Spleen (tissue), 11 donors: Measurements from ENCODE around the gene NUDT9. TPM values are rescaled to one million over a fixed set of nuclear protein-coding genes. Genes with fewer than 3 reads are reported as not detected.
"Not testable (repeated sequence)": the region's sequence is repeated elsewhere in the genome, so short reads cannot be mapped to it uniquely, and the experiment has no call there.

Experiments
- DNase-seq: peaks from one replicate; pipeline ENCODE4 v3.0.0-alpha.2; 2020
- H3K27ac ChIP-seq, 8 donors: fragments of 200-600 bp; sonication (generic) in 7 of 8; 1 replicate in 4 of 8; 2 replicates in 4 of 8; pipeline versions ENCODE4 v1.5.0 to v1.8.0; 2016 to 2021; ENCODE audit warnings: inconsistent platforms in 4 of 8, mild to moderate bottlenecking in 4 of 8, moderate library complexity in 1 of 8
- H3K27me3 ChIP-seq, 7 donors: fragments of 200-600 bp; sonication (generic) in 6 of 7; replicated peaks in 1 of 7; 1 replicate in 4 of 7; 2 replicates in 3 of 7; pipeline versions ENCODE4 v1.5.0 to v1.8.0; 2016 to 2021; ENCODE audit warnings: inconsistent platforms in 3 of 7, mild to moderate bottlenecking in 1 of 7
- H3K36me3 ChIP-seq, 6 donors: fragments of 200-600 bp; sonication (generic) in 5 of 6; 1 replicate in 4 of 6; 2 replicates in 2 of 6; pipeline versions ENCODE4 v1.5.0 to v1.8.0; 2016 to 2021; ENCODE audit warnings: inconsistent platforms in 2 of 6
- H3K4me1 ChIP-seq, 6 donors: fragments of 200-600 bp; sonication (generic) in 5 of 6; 1 replicate in 3 of 6; 2 replicates in 3 of 6; pipeline versions ENCODE4 v1.5.0 to v1.8.0; 2016 to 2021; ENCODE audit warnings: inconsistent platforms in 3 of 6
- H3K4me3 ChIP-seq, 8 donors: fragments of 200-600 bp; sonication (generic) in 7 of 8; 1 replicate in 4 of 8; 2 replicates in 4 of 8; pipeline versions ENCODE4 v1.5.0 to v1.8.0; 2016 to 2021; ENCODE audit warnings: inconsistent platforms in 4 of 8, mild to moderate bottlenecking in 4 of 8, moderate library complexity in 2 of 8
- H3K9me3 ChIP-seq, 8 donors: fragments of 200-600 bp; sonication (generic) in 7 of 8; 1 replicate in 4 of 8; 2 replicates in 4 of 8; pipeline versions ENCODE4 v1.5.0 to v1.8.0; 2016 to 2021; ENCODE audit warnings: inconsistent platforms in 4 of 8
- POLR2A ChIP-seq, 3 donors: fragments of 450-650 bp; IDR thresholded peaks; one replicate each; pipeline ENCODE4 v1.5.1; 2017; ENCODE audit warnings: antibody characterized with exemption in 3 of 3, mild to moderate bottlenecking in 1 of 3
- POLR2AphosphoS5 ChIP-seq, 3 donors: sonication (generic); formaldehyde crosslinking; IDR thresholded peaks; one replicate each; pipeline ENCODE4 v1.5.1; 2017; ENCODE audit warnings: antibody characterized with exemption in 3 of 3
- WGBS, 5 donors: extraction: QIAGEN DNeasy Blood & Tissue Kit in 3 of 5; methylation state at CpG; one replicate each; pipeline versions ENCODE4 v1.1.5 to v1.1.7; 2013 to 2018; 5-methylcytosine and 5-hydroxymethylcytosine counted together
- intact Hi-C: fragments of 100-400 bp; cut with DNase I; formaldehyde crosslinking; loops from one replicate; pipeline ENCODE4 v1.15.0; 2023; ENCODE audit warnings: low total_unique reads
- polyA plus RNA-seq, 3 donors: library from polyadenylated mRNA; stranded (reverse); fragments of 200-250 nt; gene quantifications; one replicate each; pipeline ENCODE4 v1.2.1, GENCODE V29; 2013
- total RNA-seq, 7 donors: library from RNA; depleted of rRNA in 3 of 7; stranded (reverse); fragments of >200 nt in 3 of 7; fragmentation: NEBNext Ultra II Directional in 4 of 7; extraction: Animal tissue kit (Norgen Biotek cat#: 25700) in 4 of 7; gene quantifications; one replicate each; pipeline versions ENCODE4 v1.1.0 to v1.2.1, GENCODE V29; 2016 to 2021
- TF ChIP-seq, protein P1 (sequence below), 11 experiments: fragments of 200-600 bp in 7 of 11; fragments of 450-650 bp in 4 of 11; sonication (generic) in 4 of 11; IDR thresholded peaks in 8 of 11; conservative IDR thresholded peaks in 3 of 11; 1 replicate in 7 of 11; 2 replicates in 4 of 11; pipeline versions ENCODE4 v1.4.0 to v1.8.0; 2016 to 2021; ENCODE audit warnings: antibody characterized with exemption in 11 of 11, inconsistent platforms in 4 of 11, mild to moderate bottlenecking in 1 of 11
- donor health status: healthy with polysubstance abuse.
- donor health status: DM: no; HTN: no; CAD: no; lungs with moderate emphysema.
- donor health status: DM: no; HTN: no; CAD: no.
- donor health status: Bipolar disorder and iron deficiency.
- donor health status: healthy.
- donor health status: DM: no; HTN: no; CAD: no.
- donor health status: DM: yes; HTN: yes; CAD: no.

The NUDT9 gene
- total and polyA plus RNA-seq, 10 donors: 14.9 to 23.7 (median 20.5) TPM

GRCh38 chr4:87442889-87443288, 20.5 kb downstream of the NUDT9 start:
- Histone ChIP-seq H3K4me1 (no peaks in the 10 kb centered on the region), H3K27me3 (no peaks in the 10 kb centered on the region), H3K4me3 (no peak overlapping the region), H3K36me3 (peaks cover 3 to 96% (median 38%) of the 10 kb centered on the region in 6 donors), H3K9me3 (no peaks in the 10 kb centered on the region), H3K27ac (no peak overlapping the region)
- intact Hi-C loops: no loop called here
- WGBS, 5 donors: 90 to 95% (median 93%) methylated on average over 3 of the region's 3 CpGs
- DNase-seq: no peak
- no peak for TF ChIP-seq POLR2AphosphoS5 (IDR thresholded peaks at IDR 0.05)
- no peak for TF ChIP-seq POLR2A (IDR thresholded peaks at IDR 0.05)
- TF ChIP-seq, protein P1, sequence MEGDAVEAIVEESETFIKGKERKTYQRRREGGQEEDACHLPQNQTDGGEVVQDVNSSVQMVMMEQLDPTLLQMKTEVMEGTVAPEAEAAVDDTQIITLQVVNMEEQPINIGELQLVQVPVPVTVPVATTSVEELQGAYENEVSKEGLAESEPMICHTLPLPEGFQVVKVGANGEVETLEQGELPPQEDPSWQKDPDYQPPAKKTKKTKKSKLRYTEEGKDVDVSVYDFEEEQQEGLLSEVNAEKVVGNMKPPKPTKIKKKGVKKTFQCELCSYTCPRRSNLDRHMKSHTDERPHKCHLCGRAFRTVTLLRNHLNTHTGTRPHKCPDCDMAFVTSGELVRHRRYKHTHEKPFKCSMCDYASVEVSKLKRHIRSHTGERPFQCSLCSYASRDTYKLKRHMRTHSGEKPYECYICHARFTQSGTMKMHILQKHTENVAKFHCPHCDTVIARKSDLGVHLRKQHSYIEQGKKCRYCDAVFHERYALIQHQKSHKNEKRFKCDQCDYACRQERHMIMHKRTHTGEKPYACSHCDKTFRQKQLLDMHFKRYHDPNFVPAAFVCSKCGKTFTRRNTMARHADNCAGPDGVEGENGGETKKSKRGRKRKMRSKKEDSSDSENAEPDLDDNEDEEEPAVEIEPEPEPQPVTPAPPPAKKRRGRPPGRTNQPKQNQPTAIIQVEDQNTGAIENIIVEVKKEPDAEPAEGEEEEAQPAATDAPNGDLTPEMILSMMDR (IDR thresholded peaks at IDR 0.05 in 8 of 11, conservative IDR thresholded peaks at IDR 0.05 in 3 of 11): no peak

- Histone ChIP-seq H3K36me3 (peaks cover 3 to 94% (median 31%) of the 10 kb centered on the region in 6 donors), H3K4me1 (no peaks in the 10 kb centered on the region), H3K27me3 (no peaks in the 10 kb centered on the region), H3K27ac (no peak overlapping the region), H3K4me3 (no peak overlapping the region), H3K9me3 (no peaks in the 10 kb centered on the region)
- no peak for DNase-seq
- intact Hi-C loops: no loop called here
- 82 to 100% (median 93%) methylated on average over 1 of the region's 1 CpG for WGBS, 5 donors
- no peak for TF ChIP-seq POLR2A (IDR thresholded peaks at IDR 0.05)
- TF ChIP-seq, protein P1 (IDR thresholded peaks at IDR 0.05 in 8 of 11, conservative IDR thresholded peaks at IDR 0.05 in 3 of 11): no peak
- no peak for TF ChIP-seq POLR2AphosphoS5 (IDR thresholded peaks at IDR 0.05)
These were observed 22.4 kb downstream of the NUDT9 start for GRCh38 chr4:87444741-87445140.

GRCh38 chr4:87445964-87446363, 23.6 kb downstream of the NUDT9 start:
- no peaks in the 10 kb centered on the region for H3K4me1 ChIP-seq
- no peak overlapping the region for H3K4me3 ChIP-seq
- no peak for DNase-seq
- intact Hi-C loops: no loop called here
- no peak for TF ChIP-seq POLR2A (IDR thresholded peaks at IDR 0.05)
- no peak for TF ChIP-seq POLR2AphosphoS5 (IDR thresholded peaks at IDR 0.05)
- TF ChIP-seq, protein P1 (IDR thresholded peaks at IDR 0.05 in 8 of 11, conservative IDR thresholded peaks at IDR 0.05 in 3 of 11): no peak
- 61 to 97% (median 81%) methylated on average over 3 of the region's 3 CpGs for WGBS, 5 donors
- no peaks in the 10 kb centered on the region for H3K27me3 ChIP-seq
- H3K9me3 ChIP-seq: no peaks in the 10 kb centered on the region
- no peak overlapping the region for H3K27ac ChIP-seq
- H3K36me3 ChIP-seq: peaks cover 0 to 94% (median 36%) of the 10 kb centered on the region in 6 donors

DNA sequence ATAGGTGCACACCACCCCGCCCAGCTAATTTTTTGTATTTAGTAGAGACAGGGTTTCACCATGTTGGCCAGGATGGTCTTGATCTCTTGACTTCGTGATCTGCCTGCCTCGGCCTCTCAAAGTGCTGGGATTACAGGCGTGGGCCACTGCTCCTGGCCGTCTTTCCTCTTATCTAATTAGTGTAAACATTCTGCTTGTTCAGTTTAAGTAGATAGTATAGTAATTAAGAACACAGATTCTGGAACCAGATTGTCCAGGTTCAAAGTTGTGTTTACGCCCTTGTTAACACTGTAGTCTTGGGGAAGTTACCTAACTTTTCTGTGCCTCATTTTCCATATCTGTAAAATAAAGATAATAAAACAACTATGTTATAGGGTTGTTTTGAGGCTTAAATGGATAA, 24.0 kb downstream of the NUDT9 start:
- WGBS, 5 donors: 86 to 97% (median 96%) methylated on average over 6 of the region's 6 CpGs
- H3K4me1 ChIP-seq, H3K27me3 ChIP-seq, H3K27ac ChIP-seq, DNase-seq, H3K9me3 ChIP-seq, intact Hi-C loops, H3K4me3 ChIP-seq: not testable (repeated sequence)
- peaks cover 0 to 96% (median 37%) of the 10 kb centered on the region in 6 donors for H3K36me3 ChIP-seq

- H3K36me3 ChIP-seq: peaks cover 0 to 97% (median 42%) of the 10 kb centered on the region in 6 donors
- TF ChIP-seq, protein P1 (IDR thresholded peaks at IDR 0.05 in 8 of 11, conservative IDR thresholded peaks at IDR 0.05 in 3 of 11): no peak
- no peak for TF ChIP-seq POLR2AphosphoS5 (IDR thresholded peaks at IDR 0.05)
- no peak for TF ChIP-seq POLR2A (IDR thresholded peaks at IDR 0.05)
- no peak for DNase-seq
- no peaks in the 10 kb centered on the region for H3K9me3 ChIP-seq
- H3K4me1 ChIP-seq: no peaks in the 10 kb centered on the region
- H3K4me3 ChIP-seq: no peak overlapping the region
- intact Hi-C loops: no loop called here
- H3K27me3 ChIP-seq: no peaks in the 10 kb centered on the region
- H3K27ac ChIP-seq: no peak overlapping the region
These were observed 29.2 kb downstream of the NUDT9 start for GRCh38 chr4:87451537-87451936.
